BLaER1 (cell line): ENCODE results near the gene PCDHGC5.
A peak's percentile ranks its signal among the peaks of the same experiment; 100 is the strongest.

Experiments used
- H3K27ac ChIP-seq: shearing (Covaris generic); formaldehyde crosslinking; 2 replicates; pipeline ENCODE4 v1.8.1; 2022
- H3K27me3 ChIP-seq: shearing (Covaris generic); formaldehyde crosslinking; 2 replicates; pipeline ENCODE4 v1.8.1; 2022
- H3K36me3 ChIP-seq: shearing (Covaris generic); formaldehyde crosslinking; 2 replicates; pipeline ENCODE4 v1.8.1; 2022
- H3K4me1 ChIP-seq: shearing (Covaris generic); formaldehyde crosslinking; 2 replicates; pipeline ENCODE4 v1.8.1; 2022
- H3K4me2 ChIP-seq: shearing (Covaris generic); formaldehyde crosslinking; 2 replicates; pipeline ENCODE4 v1.8.1; 2022
- H3K4me3 ChIP-seq: shearing (Covaris generic); formaldehyde crosslinking; 2 replicates; pipeline ENCODE4 v1.8.1; 2022
- H3K9ac ChIP-seq: shearing (Covaris generic); formaldehyde crosslinking; 2 replicates; pipeline ENCODE4 v1.8.1; 2022
- H3K9me3 ChIP-seq: shearing (Covaris generic); formaldehyde crosslinking; 2 replicates; pipeline ENCODE4 v1.8.1; 2022
- H4K20me1 ChIP-seq: shearing (Covaris generic); formaldehyde crosslinking; 2 replicates; pipeline ENCODE4 v1.8.1; 2022
- Cebpa-rat ChIP-seq: shearing (Covaris generic); IDR thresholded peaks from 2 replicates; pipeline ENCODE4 v1.8.1; 2022

Gene PCDHGC5

GRCh38 chr5:141496038-141496437 is 7.2 kb downstream of the PCDHGC5 start:
- H3K27ac ChIP-seq, result peak overlapping the region; percentile 96
- H3K27me3 ChIP-seq, result no peaks in the 10 kb centered on the region
- no peak for TF ChIP-seq Cebpa-rat
- peak overlapping the region; percentile 96 for H3K4me2 ChIP-seq
- H3K9me3 ChIP-seq, result no peaks in the 10 kb centered on the region
- no peaks in the 10 kb centered on the region for H4K20me1 ChIP-seq
- H3K9ac ChIP-seq, result peak overlapping the region; percentile 88
- H3K4me1 ChIP-seq, result peaks cover 80% of the 10 kb centered on the region
- peak overlapping the region; percentile 68 for H3K4me3 ChIP-seq
- peaks cover 21% of the 10 kb centered on the region for H3K36me3 ChIP-seq

- Histone ChIP-seq H3K4me2 (no peak overlapping the region), H3K9me3 (no peaks in the 10 kb centered on the region), H3K27ac (peak overlapping the region; percentile 49; the same call in 1 of the 2 replicates), H3K27me3 (no peaks in the 10 kb centered on the region), H3K9ac (no peak overlapping the region), H3K4me1 (peaks cover 71% of the 10 kb centered on the region), H3K4me3 (no peak overlapping the region), H4K20me1 (no peaks in the 10 kb centered on the region), H3K36me3 (peaks cover 39% of the 10 kb centered on the region)
- no peak for TF ChIP-seq Cebpa-rat
These were observed 12.9 kb downstream of the PCDHGC5 start for GRCh38 chr5:141501761-141502160.

GRCh38 chr5:141503681-141504080 is 14.8 kb downstream of the PCDHGC5 start:
- H3K27me3 ChIP-seq, result no peaks in the 10 kb centered on the region
- no peaks in the 10 kb centered on the region for H3K9me3 ChIP-seq
- peak overlapping the region; percentile 98 for H3K4me2 ChIP-seq
- H3K4me3 ChIP-seq, result no peak overlapping the region
- H3K27ac ChIP-seq, result peak overlapping the region; percentile 99
- no peak for TF ChIP-seq Cebpa-rat
- no peaks in the 10 kb centered on the region for H4K20me1 ChIP-seq
- peaks cover 70% of the 10 kb centered on the region for H3K4me1 ChIP-seq
- peaks cover 29% of the 10 kb centered on the region for H3K36me3 ChIP-seq
- H3K9ac ChIP-seq, result peak overlapping the region; percentile 91; the same call in 1 of the 2 replicates

- H3K27me3 ChIP-seq, result no peaks in the 10 kb centered on the region
- no peaks in the 10 kb centered on the region for H4K20me1 ChIP-seq
- H3K9me3 ChIP-seq, result no peaks in the 10 kb centered on the region
- peaks cover 29% of the 10 kb centered on the region for H3K36me3 ChIP-seq
- peaks cover 69% of the 10 kb centered on the region for H3K4me1 ChIP-seq
- H3K4me2 ChIP-seq, result peak overlapping the region; percentile 98
- no peak for TF ChIP-seq Cebpa-rat
- H3K27ac ChIP-seq, result peak overlapping the region; percentile 99
- no peak overlapping the region; the same call in 1 of the 2 replicates for H3K4me3 ChIP-seq
- H3K9ac ChIP-seq, result peak overlapping the region; percentile 91; the same call in 1 of the 2 replicates
These were observed 15.3 kb downstream of the PCDHGC5 start for GRCh38 chr5:141504216-141504615.

GRCh38 chr5:141506381-141507155 is 17.7 kb downstream of the PCDHGC5 start:
- peaks cover 18% of the 10 kb centered on the region for H3K36me3 ChIP-seq
- no peaks in the 10 kb centered on the region for H3K27me3 ChIP-seq
- H3K4me2 ChIP-seq, result peak overlapping the region; percentile 98
- TF ChIP-seq Cebpa-rat, result no peak
- peaks cover 92% of the 10 kb centered on the region for H3K4me1 ChIP-seq
- H3K9me3 ChIP-seq, result no peaks in the 10 kb centered on the region
- peak overlapping the region; percentile 91 for H3K9ac ChIP-seq
- no peaks in the 10 kb centered on the region for H4K20me1 ChIP-seq
- peak overlapping the region; percentile 61 for H3K4me3 ChIP-seq
- H3K27ac ChIP-seq, result peak overlapping the region; percentile 99

GRCh38 chr5:141507387-141508091 is 18.7 kb downstream of the PCDHGC5 start:
- Histone ChIP-seq H3K9ac (peak overlapping the region; percentile 91), H3K27ac (peak overlapping the region; percentile 99), H3K4me2 (peak overlapping the region; percentile 98), H3K4me3 (peak overlapping the region; percentile 61), H3K36me3 (peaks cover 21% of the 10 kb centered on the region; the same call in 1 of the 2 replicates), H4K20me1 (no peaks in the 10 kb centered on the region), H3K9me3 (no peaks in the 10 kb centered on the region), H3K27me3 (no peaks in the 10 kb centered on the region), H3K4me1 (peaks cover 95% of the 10 kb centered on the region)
- TF ChIP-seq Cebpa-rat, result no peak

GRCh38 chr5:141508440-141508797 is 19.5 kb downstream of the PCDHGC5 start:
- H3K27me3 ChIP-seq, result no peaks in the 10 kb centered on the region
- H4K20me1 ChIP-seq, result no peaks in the 10 kb centered on the region
- H3K4me3 ChIP-seq, result peak overlapping the region; percentile 61
- H3K9me3 ChIP-seq, result no peaks in the 10 kb centered on the region
- peaks cover 15% of the 10 kb centered on the region; the same call in 1 of the 2 replicates for H3K36me3 ChIP-seq
- TF ChIP-seq Cebpa-rat, result no peak
- peak overlapping the region; percentile 98 for H3K4me2 ChIP-seq
- H3K4me1 ChIP-seq, result peaks cover 95% of the 10 kb centered on the region
- H3K9ac ChIP-seq, result peak overlapping the region; percentile 91
- H3K27ac ChIP-seq, result peak overlapping the region; percentile 99

- Histone ChIP-seq H3K4me3 (peak overlapping the region; percentile 61), H3K4me1 (peaks cover 95% of the 10 kb centered on the region), H3K27me3 (no peaks in the 10 kb centered on the region), H3K9me3 (no peaks in the 10 kb centered on the region), H3K9ac (peak overlapping the region; percentile 91), H3K4me2 (peak overlapping the region; percentile 98), H4K20me1 (no peaks in the 10 kb centered on the region), H3K36me3 (peaks cover 15% of the 10 kb centered on the region; the same call in 1 of the 2 replicates), H3K27ac (peak overlapping the region; percentile 99)
- peak; percentile 72 for TF ChIP-seq Cebpa-rat
These were observed 20.1 kb downstream of the PCDHGC5 start for GRCh38 chr5:141508798-141509611.

- Histone ChIP-seq H3K27me3 (no peaks in the 10 kb centered on the region), H3K36me3 (peaks cover 15% of the 10 kb centered on the region; the same call in 1 of the 2 replicates), H3K4me2 (peak overlapping the region; percentile 98), H3K9me3 (no peaks in the 10 kb centered on the region), H3K4me1 (peaks cover 95% of the 10 kb centered on the region), H4K20me1 (no peaks in the 10 kb centered on the region), H3K9ac (peak overlapping the region; percentile 91), H3K4me3 (peak overlapping the region; percentile 61), H3K27ac (peak overlapping the region; percentile 99)
- no peak for TF ChIP-seq Cebpa-rat
These were observed 21.3 kb downstream of the PCDHGC5 start for GRCh38 chr5:141510160-141510559.
